GM18519 (cell line): Measurements from ENCODE around the gene USP20.
"Not testable (repeated sequence)": the region's sequence is repeated elsewhere in the genome, so short reads cannot be mapped to it uniquely, and the experiment has no call there.

Experiments
- ATAC-seq: cut with Tn5 transposase; IDR thresholded peaks from one replicate; pipeline ENCODE4 v1.9.1; 2021; ENCODE audit warnings: mild to moderate bottlenecking, moderate library complexity; ENCODE audit not compliant: unreplicated experiment, low FRiP score

USP20 gene

GRCh38 chr9:129887334-129888292, 52.4 kb downstream of the USP20 start:
- ATAC-seq, result no peak

GRCh38 chr9:129888293-129889121, 53.2 kb downstream of the USP20 start:
- peak; percentile 38 for ATAC-seq

GRCh38 chr9:129889122-129889940, 54.1 kb downstream of the USP20 start:
- ATAC-seq, result no peak

GRCh38 chr9:129889941-129890717, 54.9 kb downstream of the USP20 start:
- ATAC-seq, result no peak

GRCh38 chr9:129890718-129891299, 55.6 kb downstream of the USP20 start:
- ATAC-seq, result not testable (repeated sequence)

- ATAC-seq, result no peak
Observed at GRCh38 chr9:129891569-129891968, 56.3 kb downstream of the USP20 start.

GRCh38 chr9:129894120-129894823, 59.0 kb downstream of the USP20 start:
- ATAC-seq, result no peak

- no peak for ATAC-seq
Observed at GRCh38 chr9:129895376-129896268, 60.4 kb downstream of the USP20 start.

GRCh38 chr9:129897263-129897662, 62.0 kb downstream of the USP20 start:
- no peak for ATAC-seq

GRCh38 chr9:129898185-129898584, 62.9 kb downstream of the USP20 start:
- no peak for ATAC-seq

- ATAC-seq, result no peak
Observed at GRCh38 chr9:129899620-129900019, 64.4 kb downstream of the USP20 start.

GRCh38 chr9:129900263-129901027, 65.2 kb downstream of the USP20 start:
- ATAC-seq, result peak; percentile 55

GRCh38 chr9:129901993-129902739, 66.9 kb downstream of the USP20 start:
- ATAC-seq, result no peak

GRCh38 chr9:129902740-129903134, 67.5 kb downstream of the USP20 start:
- ATAC-seq, result no peak

- ATAC-seq, result no peak
Observed at GRCh38 chr9:129904734-129905133, 69.5 kb downstream of the USP20 start.

- no peak for ATAC-seq
Observed at GRCh38 chr9:129906298-129906697, 71.0 kb downstream of the USP20 start.
